ENCODE results near the gene PACS1.

PACS1 gene

GRCh38 chr11:66146074-66146473 lies 76.0 kb downstream of the PACS1 start:
- no peak for DNase-seq

GRCh38 chr11:66146940-66147339 lies 76.9 kb downstream of the PACS1 start:
- DNase-seq = no peak

- no peak for DNase-seq
Observed at GRCh38 chr11:66150140-66150539, 80.1 kb downstream of the PACS1 start.

GRCh38 chr11:66150725-66151124 lies 80.7 kb downstream of the PACS1 start:
- DNase-seq = no peak

- DNase-seq = no peak
Observed at GRCh38 chr11:66151273-66151672, 81.2 kb downstream of the PACS1 start.

GRCh38 chr11:66154109-66154508 lies 84.0 kb downstream of the PACS1 start:
- DNase-seq = no peak

GRCh38 chr11:66155387-66156073 lies 85.5 kb downstream of the PACS1 start:
- no peak for DNase-seq

- DNase-seq = no peak
Observed at GRCh38 chr11:66157182-66157864, 87.3 kb downstream of the PACS1 start.

- no peak for DNase-seq
Observed at GRCh38 chr11:66158156-66158555, 88.1 kb downstream of the PACS1 start.

- DNase-seq = no peak
Observed at GRCh38 chr11:66159324-66159984, 89.4 kb downstream of the PACS1 start.

- DNase-seq = no peak
Observed at GRCh38 chr11:66160709-66161108, 90.6 kb downstream of the PACS1 start.

- no peak for DNase-seq
Observed at GRCh38 chr11:66168289-66168688, 98.2 kb downstream of the PACS1 start.

- DNase-seq = no peak
Observed at GRCh38 chr11:66172146-66172545, 102.1 kb downstream of the PACS1 start.

- no peak for DNase-seq
Observed at GRCh38 chr11:66176650-66177049, 106.6 kb downstream of the PACS1 start.

- DNase-seq = no peak
Observed at GRCh38 chr11:66178183-66178582, 108.1 kb downstream of the PACS1 start.

- DNase-seq = no peak
Observed at GRCh38 chr11:66178871-66179270, 108.8 kb downstream of the PACS1 start.

- no peak for DNase-seq
Observed at GRCh38 chr11:66181632-66182315, 111.7 kb downstream of the PACS1 start.

GRCh38 chr11:66183494-66184048 lies 113.5 kb downstream of the PACS1 start:
- DNase-seq = no peak

GRCh38 chr11:66184728-66185127 lies 114.7 kb downstream of the PACS1 start:
- DNase-seq = no peak

- no peak for DNase-seq
Observed at GRCh38 chr11:66186470-66186869, 116.4 kb downstream of the PACS1 start.

GRCh38 chr11:66187453-66187852 lies 117.4 kb downstream of the PACS1 start:
- DNase-seq = no peak

GRCh38 chr11:66188580-66188979 lies 118.5 kb downstream of the PACS1 start:
- DNase-seq = peak; percentile 33

GRCh38 chr11:66189031-66189745 lies 119.1 kb downstream of the PACS1 start:
- no peak for DNase-seq
